ENCODE data around the gene FASTK.
A peak's percentile ranks its signal among the peaks of the same experiment; 100 is the strongest.

Gene FASTK, protein sequence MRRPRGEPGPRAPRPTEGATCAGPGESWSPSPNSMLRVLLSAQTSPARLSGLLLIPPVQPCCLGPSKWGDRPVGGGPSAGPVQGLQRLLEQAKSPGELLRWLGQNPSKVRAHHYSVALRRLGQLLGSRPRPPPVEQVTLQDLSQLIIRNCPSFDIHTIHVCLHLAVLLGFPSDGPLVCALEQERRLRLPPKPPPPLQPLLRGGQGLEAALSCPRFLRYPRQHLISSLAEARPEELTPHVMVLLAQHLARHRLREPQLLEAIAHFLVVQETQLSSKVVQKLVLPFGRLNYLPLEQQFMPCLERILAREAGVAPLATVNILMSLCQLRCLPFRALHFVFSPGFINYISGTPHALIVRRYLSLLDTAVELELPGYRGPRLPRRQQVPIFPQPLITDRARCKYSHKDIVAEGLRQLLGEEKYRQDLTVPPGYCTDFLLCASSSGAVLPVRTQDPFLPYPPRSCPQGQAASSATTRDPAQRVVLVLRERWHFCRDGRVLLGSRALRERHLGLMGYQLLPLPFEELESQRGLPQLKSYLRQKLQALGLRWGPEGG

DNA sequence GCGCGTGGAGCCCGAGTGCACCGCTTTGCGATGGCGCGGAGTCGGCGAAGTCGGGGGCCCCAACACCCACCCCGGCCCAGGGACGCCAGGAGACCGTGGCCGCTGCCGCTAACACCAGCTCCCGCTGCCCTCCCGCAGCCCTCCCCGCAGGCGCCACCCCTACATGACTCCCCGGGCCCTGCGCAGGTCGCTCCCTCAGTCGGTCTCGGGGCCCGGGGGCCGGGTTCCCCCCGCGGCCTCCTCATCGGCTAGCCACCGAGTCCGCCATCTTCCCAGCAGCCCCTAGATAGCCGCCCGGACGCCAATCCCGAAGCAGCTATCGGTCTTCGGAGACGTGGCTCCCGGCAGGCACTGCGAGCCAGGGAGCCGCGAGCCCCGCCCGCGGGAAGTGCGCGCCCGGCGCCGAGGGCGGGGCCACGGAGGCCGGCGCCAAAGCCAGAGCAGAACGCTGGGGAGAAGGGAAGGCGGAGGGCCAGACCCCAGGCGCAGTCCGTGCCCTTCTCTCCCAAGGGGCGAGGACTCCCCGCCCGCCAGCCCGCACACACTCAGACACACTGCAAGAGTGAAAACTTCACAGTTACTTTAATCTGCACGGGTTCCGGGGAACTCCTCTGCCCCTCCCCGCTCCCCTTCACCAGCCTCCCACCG, at the start of gene FASTK:
Gene FASTK, minus strand, starts transcription at position 288 of the 648 bp plus-strand sequence. Its CDS starts 43 bp downstream, at position 245.
- DNase-seq, result peak; percentile 90 to 92

GRCh38 chr7:151129960-151130591, 49.5 kb upstream of the FASTK start:
- no peak for DNase-seq

- DNase-seq, result no peak
These were observed 48.7 kb upstream of the FASTK start for GRCh38 chr7:151129117-151129959.

- no peak for DNase-seq
These were observed 48.1 kb upstream of the FASTK start for GRCh38 chr7:151128716-151129115.

GRCh38 chr7:151128144-151128543, 47.5 kb upstream of the FASTK start:
- no peak for DNase-seq

GRCh38 chr7:151126491-151127137, 46.0 kb upstream of the FASTK start:
- no peak for DNase-seq

GRCh38 chr7:151125846-151126481, 45.4 kb upstream of the FASTK start:
- DNase-seq, result no peak

GRCh38 chr7:151125470-151125845, 44.8 kb upstream of the FASTK start:
- DNase-seq, result no peak

DNA sequence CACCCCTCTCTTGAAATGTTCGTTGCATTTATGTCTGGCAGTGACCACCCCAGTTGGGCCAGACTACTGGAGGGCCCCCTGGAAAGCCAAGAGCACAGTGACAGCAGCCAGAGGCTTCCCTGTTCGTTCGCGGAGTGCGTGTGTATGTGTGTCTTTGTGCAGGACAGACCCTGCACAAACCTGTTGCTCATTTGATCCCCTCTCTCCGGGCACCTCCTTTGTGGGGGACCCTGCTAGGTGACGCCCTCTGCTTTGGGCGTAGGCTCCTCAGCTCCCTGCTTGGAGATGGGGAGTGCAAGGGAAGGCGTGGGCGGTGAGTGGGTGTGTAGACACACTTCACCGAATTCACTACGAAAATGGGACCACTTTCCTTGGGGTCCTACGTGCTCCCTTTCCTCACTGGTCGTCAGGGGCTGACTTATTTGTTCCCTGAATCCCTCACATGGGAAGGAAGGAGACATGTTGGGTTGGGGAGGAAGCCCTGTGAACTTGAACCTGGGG, 44.3 kb upstream of the FASTK start:
- DNase-seq, result no peak

GRCh38 chr7:151124481-151124880, 43.9 kb upstream of the FASTK start:
- no peak for DNase-seq

DNA sequence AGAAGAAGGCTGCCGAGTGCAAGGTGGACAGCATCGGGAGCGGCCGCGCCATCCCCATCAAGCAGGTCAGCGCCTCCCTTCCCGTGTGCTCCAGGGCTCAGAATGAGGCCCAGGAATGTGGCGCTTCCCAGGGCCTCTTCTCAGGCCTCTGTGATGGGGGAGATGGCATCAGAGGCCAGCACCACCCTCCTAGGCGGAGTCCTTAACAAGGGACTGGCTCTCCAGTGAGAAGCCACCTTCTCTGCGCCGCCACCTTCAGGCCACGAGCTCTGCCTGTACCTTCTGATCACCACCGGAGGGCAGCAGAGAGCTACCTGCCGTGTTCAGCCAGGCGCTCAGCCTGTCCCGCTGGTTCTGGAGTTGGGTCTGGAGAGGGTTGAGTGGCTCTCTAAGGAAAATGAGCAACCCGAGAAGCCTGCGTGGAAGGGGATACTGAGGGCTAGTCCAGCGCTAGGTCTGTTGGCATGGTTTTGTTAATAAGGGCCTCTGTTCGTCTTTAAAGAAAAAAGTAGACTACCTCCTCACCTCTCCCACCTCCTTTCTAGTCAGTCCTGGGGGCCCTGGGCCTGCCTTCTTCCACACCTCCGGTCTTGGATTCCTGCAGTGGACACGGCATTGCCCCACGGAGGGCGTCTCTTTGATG, 43.3 kb upstream of the FASTK start:
- DNase-seq, result peak; percentile 82 to 84

DNA sequence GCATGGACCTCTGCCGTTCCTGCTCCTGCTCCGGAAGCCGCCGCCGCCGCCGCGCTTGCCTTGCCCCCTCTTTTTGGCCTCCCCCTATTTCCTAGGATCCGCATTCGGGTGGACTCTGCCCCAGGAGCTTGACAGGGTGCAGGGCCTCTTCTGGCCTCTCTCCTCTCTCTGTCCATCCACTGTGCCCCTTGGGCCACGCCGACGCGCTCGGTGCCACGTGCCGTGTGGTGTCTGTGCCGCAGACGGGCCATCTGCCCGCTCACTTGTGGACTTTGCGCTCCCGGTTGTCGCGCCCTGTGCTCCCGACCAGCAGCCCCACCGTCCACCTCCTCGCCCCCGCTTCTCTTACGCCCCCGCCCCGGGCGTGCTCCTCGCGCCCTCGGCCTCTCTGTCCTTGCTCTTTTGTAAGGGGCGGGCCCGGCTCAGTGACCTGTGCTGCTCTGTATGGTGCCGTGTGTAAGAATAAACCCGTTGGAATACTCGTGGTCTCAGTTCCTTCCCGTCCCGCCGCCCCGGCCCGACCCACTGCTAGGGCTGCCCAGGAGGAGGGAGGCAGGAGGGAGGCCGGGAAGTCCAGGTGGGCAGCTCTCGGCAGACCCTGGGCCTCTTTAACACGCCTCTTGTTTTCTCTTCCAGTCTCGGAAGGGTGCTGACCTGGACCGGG, 42.7 kb upstream of the FASTK start:
- DNase-seq, result no peak

GRCh38 chr7:151122796-151123157, 42.2 kb upstream of the FASTK start:
- DNase-seq, result no peak

- no peak for DNase-seq
These were observed 41.7 kb upstream of the FASTK start for GRCh38 chr7:151122276-151122675.

GRCh38 chr7:151121380-151122170, 41.0 kb upstream of the FASTK start:
- DNase-seq, result no peak

DNA sequence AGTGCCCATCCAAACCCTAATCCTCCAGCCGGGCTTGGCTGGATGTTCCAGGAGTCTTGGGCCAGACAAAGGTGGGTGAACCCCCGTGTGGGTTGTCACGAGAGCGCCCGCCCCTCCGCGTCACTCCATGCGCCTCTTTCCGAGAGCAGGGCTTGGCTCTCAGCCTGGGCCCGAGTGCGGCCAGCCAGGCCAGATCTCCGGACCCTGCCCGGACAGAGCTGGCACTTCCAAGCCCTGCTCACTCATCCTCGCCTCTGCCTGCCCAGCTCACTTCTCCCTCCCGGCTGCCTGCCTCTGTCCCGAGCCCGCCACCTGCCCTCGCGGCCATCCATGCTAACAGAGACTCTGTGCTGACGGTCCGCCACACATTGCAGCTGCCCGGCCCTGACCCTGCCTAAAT, 40.3 kb upstream of the FASTK start:
- DNase-seq, result no peak

DNA sequence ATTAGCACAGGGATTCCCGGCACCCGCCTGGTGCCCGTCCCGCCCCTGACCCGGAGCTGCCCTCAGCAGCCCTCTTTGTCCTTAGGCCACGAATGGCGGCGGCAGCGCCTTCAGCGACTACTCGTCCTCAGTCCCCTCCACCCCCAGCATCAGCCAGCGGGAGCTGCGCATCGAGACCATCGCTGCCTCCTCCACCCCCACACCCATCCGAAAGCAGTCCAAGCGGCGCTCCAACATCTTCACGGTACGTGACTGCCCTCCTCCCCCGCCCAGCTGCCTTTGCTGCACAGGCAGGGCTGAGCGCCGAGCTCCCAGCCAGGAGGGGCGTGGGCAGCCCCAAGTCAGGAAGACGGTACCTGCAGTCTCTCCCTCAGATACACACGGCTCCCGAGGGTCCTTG, 39.3 kb upstream of the FASTK start:
- DNase-seq, result no peak

- DNase-seq, result no peak
These were observed 38.4 kb upstream of the FASTK start for GRCh38 chr7:151119055-151119415.

Data from CD4-positive, alpha-beta T cell treated with Interleukin-4 for 1 hour (primary cell).